NCI-H524 (cell line): Measurements from ENCODE around the gene SLC7A10.
"Not testable (repeated sequence)": the region's sequence is repeated elsewhere in the genome, so short reads cannot be mapped to it uniquely, and the experiment has no call there.

Experiments used
- DNase-seq, 2 experiments: peaks; one replicate each; lab custom pipeline; 2025; lab: John Stamatoyannopoulos, UW

Gene SLC7A10

GRCh38 chr19:33201886-33202545 lies 23.6 kb downstream of the SLC7A10 start:
- no peak for DNase-seq

DNA sequence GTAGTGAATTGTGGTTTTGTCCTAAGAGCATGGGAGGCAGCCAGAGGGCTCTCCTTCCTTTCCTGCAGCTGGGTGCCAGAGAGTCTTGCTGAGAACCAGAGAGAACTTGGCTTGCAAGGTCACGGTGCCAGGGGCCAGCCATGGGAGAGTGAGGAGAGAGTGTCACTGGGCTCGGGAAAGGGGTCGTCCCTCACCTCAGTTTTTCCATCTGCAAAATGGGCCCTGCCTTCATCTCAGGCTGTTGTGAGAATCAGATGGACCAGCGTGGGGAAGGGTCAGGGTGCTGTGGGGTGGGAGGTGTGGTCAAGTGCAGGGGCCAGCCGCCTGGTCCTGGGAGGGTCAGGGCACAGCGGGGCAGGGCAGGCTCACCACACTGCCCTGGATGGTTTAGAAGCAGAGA lies 24.2 kb downstream of the SLC7A10 start:
- no peak for DNase-seq

DNA sequence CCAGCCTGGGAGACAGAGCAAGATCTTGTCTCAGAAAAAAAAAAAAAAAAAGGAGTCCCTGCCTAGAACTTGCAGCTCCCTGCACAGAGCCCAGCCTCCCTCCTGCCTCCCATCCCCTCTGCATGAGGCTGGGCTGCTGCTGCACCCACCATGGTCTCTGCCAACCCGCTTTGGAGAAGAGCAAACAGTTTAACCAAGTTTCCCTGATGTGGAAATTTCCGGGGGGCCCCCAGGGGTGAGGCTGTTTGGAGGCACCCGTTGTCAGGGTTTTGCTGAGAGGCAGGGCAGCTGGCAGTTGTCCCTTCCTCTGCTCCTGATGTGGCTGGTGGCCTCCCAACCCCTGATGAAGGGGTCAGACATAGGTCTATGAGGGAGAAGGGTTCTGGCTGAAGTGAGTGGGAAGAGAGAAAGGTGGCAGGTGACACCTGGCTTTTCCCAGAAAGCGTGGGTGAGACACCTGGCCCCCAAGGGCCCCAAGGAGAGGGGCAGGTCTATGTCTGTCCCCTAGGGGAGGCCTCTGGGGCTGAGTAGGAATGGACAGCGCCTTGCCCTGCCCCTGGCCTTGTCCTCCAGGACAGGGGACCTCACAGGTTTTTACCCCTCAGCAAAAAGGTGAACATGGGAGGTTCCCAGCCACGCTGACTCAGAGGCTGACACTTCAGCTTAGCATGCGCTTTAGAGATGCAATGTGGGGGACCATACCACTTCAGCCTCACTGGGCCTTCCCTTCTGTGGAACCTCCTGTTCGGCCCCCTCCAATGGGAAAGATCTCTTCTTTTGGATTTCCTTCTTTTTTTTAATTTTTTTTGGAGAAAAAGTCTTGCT lies 26.0 kb downstream of the SLC7A10 start:
- DNase-seq, result no peak

GRCh38 chr19:33198169-33198568 lies 27.5 kb downstream of the SLC7A10 start:
- no peak for DNase-seq

DNA sequence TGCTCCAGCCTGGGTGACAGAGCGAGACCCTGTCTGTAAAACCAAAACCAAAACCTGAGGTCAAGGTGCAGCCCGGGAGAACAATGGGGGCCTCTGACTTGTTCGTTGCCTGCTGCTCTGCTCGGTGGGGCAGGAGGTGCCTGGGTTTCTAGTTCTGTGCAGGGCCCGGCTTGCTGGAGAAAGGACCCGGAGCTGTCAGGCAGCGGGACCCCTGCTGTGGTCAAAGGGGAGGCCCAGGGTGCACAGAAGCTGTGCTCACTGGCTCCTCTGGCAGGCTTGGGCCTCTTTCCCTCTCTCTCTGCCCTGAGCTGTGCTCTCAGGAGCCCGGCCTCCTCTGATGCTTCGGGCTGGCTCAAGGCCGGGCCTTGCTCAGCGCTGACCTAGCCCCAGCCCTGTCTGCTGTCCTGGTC lies 28.1 kb downstream of the SLC7A10 start:
- no peak for DNase-seq

- no peak for DNase-seq
These were observed 29.0 kb downstream of the SLC7A10 start for GRCh38 chr19:33196446-33197193.

DNA sequence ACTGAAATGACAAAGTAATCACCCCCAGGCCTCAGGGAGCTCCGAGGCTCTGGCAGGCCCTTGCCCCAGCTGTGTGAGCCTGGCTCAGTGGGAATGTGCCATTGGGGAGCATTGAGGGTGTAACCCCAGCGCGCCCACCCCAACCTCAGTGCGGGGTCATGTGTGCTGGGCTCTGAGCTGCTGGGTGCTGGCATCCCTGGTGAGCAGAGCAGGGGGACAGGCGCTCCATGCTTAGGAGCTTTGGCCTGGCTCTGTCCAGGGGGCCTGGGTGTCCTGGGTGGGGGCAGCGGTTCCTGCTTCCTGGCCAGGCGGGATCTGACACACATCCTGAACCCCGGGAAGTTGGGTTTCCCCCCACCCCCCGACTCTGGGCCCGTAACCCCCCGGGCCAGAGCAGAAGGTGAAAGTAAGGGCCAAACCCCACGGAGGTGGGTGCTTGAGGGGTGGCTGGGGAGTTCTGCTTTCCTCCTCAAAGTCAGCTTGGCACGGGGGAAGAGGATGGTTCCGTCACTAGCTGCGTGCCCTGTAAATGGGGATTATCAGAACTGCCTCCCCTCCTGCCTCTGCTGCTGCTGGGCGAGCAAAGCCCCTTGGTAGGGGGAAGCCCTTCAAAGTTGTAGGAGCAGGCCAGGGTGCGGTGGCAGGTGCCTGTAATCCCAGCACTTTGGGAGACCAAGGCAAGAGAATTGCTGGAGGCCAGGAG lies 29.9 kb downstream of the SLC7A10 start:
- no peak for DNase-seq

DNA sequence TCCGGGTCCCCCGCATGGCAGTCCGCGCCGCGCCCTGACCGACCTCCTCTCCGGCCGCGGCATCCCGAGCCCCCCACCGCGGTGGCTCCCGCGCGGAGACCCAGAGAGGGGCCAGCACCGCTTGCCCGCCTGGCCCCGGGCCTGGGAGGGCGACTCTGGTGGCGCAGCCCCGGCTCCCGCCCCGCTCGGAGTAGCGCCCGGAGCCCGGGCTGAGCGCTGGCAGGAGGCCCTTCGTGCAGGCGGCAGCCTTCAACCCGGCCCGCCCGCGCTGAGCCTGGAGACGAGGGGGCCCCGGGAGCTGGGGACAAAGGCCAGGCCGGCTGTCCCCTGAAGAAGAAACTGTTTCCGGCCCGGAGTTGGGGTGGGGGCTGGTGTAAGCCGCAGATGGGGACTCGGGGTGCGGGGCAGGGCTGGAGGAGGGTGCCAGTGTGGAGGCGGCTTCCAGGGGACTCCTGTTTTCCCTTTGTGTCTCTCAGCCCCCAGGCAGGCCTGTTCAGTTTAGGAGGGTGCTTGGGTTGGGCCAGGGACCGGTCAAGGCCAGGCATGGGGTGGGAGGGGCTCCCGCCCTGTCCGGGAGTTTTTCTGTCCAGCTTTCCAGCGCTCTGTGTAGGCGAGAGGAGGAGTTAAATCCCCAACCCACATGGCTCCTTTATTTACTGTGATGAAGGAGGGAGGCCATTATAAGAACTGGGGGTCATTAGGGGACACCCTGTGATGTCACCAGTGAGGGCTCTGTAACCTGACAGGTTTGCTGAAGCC lies 30.6 kb downstream of the SLC7A10 start:
- no peak for DNase-seq

DNA sequence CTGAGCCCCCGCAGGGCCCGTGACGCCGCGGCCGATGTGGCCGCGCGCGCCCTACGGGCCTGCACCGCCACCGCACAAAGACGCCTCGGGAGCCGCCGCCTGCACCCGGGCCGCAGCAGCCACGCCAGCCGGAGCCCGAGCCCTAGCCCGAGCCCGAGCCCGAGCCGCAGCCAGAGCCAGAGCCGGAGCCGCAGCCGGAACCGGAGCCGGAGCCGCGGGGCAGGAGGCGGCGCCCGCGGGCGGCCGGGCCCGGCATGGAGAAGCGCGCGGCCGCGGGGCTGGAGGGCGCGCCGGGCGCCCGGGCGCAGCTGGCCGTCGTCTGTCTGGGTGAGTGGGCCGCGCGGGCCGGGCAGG lies 31.1 kb downstream of the SLC7A10 start:
- no peak for DNase-seq

GRCh38 chr19:33193865-33194362 lies 31.7 kb downstream of the SLC7A10 start, which contains the start of gene LRP3:
Gene LRP3, plus strand, starts transcription at chr19:33194330. Its CDS starts 456 bp downstream, at chr19:33194786.
- peak in 1 of 2 experiments; percentile 56 for DNase-seq

GRCh38 chr19:33193269-33193864 lies 32.3 kb downstream of the SLC7A10 start:
- no peak for DNase-seq

DNA sequence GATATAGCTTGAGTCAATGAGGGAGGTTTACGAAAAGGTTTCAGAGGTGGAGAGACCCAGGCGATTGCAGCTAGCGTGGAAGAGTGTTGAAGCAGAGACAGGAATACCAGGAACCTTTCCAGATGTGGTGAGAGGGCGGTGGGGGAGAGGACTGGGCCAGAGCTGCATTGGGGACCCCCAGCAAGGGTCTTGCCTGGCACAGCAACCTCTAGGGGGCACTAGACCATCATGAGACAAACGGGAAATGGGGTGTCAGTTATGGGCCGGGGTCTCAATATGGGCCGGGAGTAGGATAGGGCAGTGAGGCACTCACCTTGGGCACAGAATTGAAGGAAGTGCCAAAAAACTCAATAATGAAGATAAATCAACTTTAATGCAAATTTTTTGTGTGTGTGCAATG lies 33.6 kb downstream of the SLC7A10 start:
- no peak for DNase-seq

DNA sequence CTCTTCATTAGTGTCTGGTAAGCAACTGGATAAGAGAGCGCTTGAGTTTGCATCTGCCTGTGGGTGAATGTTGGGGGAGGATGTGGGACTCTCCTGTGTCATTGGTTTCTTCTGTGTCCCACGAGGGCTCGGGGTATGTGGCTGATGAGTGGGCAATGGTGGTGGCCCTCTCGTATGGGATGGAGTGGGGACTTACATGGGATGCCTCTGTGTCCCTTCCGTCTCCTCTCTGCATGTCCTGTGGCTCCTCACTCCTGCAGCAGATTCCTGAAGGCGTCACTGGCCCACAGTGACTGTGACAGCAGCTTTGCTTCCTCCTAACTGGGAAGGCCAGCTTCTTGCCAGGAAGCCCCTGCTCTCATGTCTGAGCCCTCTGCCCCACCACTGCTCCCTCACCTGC lies 34.1 kb downstream of the SLC7A10 start:
- DNase-seq, result no peak

- not testable (repeated sequence) for DNase-seq
These were observed 34.6 kb downstream of the SLC7A10 start for GRCh38 chr19:33191092-33191491.

DNA sequence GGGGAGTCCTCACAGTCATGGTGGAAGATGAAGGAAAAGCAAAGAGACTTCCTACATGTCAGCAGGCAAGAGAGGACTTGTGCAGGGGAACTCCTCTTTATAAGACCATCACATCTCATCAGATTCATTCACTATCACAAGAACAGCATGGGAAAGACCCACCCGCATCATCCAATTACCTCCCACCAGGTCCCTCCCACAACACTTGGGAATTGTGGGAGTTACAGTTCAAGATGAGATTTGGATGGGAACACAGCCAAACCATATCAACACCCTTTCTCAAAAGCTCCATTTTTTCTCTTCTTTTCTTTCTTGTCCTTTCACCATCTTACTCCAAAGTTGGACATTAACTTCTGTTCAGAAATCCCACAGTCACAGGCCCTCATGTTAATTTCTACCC lies 36.2 kb downstream of the SLC7A10 start:
- no peak for DNase-seq

- no peak for DNase-seq
These were observed 38.5 kb downstream of the SLC7A10 start for GRCh38 chr19:33187183-33187540.

GRCh38 chr19:33186431-33187182 lies 39.0 kb downstream of the SLC7A10 start:
- no peak for DNase-seq

DNA sequence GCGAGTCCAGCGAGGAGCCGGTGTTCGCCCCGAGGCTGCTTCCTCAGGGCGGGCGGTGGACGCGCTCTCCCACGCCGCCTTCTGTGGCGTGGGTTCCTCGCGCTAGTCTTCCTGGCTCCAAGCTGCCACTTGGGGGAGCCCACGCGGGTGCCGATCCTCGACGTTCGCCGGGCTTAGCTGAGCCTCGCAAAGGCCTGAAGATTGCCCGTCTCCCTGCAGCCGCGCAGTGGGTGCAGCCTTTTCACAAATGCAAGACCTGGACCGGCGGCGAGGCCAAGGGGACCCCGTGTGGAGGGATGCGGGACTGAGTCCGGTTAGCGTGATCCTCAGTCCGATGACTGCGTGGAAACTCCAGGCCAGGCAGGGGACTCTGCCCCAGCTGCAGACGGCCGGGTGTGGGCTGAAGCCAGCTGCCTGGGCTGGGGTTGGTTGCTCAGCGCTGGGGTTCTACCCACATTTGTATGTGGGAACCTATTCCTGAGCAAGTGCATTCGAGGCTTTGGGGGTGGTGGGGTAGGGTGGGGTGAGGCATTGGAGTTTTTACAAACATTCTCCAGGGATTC lies 48.2 kb downstream of the SLC7A10 start:
- DNase-seq, result peak; percentile 63 to 88

DNA sequence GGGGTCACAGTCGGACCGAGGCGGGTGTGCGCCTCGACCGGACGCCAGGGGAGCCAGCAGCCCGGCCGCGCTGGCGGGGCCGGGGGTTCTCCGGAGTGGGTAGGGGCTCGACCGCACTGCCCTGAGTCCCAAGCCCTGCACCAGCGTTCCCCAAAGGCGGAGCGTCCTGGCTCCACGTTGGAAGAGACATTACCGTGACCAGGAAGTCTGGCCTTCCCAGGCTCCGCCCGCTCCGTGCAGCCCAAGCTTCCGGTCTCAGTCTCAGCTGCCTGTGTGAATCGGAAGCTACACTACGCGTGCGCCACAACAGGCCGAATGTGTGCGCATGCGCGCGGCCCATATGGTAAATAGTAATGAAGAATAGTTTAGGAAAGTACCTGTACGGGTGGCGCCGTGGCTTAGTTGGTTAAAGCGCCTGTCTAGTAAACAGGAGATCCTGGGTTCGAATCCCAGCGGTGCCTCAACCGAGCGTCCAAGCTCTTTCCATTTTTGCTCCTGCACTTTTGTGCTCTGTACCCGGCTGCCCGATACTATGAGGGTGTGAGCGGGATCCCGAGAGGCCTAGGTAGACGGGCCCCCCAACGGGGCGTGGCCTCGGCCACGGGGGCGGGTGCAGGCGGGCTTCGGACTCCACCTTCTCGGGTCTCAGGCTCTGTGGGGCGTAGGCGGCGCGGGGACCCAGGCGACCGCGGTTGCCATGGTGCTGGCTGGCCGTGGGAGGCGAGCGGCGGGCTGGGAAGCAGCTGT lies 48.8 kb downstream of the SLC7A10 start:
- DNase-seq, result peak; percentile 100
